ENCODE measurements around the gene CASZ1. TPM values are rescaled to one million over a fixed set of nuclear protein-coding genes. Genes with fewer than 3 reads are reported as not detected.

CASZ1 gene
- total RNA-seq, 4 donors from 2014 or later = 106 to 229 (median 160) TPM

DNA sequence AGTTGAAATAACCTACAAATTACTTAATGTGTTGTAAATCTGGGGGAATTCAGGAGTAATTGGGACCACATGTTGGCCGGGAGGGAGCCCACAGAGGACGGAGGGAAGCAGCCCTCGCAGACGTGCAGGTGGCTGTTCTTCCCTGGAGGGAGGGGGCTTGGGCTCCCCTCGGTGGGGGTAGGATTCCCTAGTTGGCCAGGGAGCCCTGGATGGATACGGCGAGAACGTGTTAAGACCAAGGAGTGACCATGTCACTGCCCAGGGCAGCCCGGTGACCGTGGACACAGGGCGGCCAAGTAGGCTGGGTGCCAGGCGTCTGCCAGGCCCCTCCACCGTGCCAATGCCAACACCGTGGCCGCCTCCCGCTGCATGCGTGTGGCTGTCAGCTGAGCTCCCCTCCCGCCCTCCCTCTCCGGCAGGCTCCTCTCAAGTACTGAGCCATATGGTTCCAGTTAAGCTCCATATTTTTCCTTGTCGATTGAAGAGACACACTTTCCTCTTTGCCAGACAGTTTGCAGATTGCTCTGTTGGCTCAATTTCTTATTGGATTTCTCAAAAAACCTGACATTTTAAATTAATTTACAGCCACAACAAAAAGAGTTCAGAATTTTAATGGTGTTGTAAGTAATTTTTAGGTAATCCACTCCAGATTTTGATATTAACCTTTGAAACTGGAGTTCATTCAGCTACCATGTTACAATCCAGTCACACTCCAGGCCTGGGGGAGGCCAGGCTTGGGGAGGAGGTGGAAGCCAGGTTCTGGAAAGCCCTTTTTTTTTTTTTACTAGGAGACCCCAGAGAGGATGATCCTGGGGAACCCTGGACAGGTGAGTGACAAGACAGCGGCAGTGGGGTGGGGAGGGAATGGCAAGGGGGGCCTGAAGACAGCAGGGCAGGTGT lies 71.2 kb downstream of the CASZ1 start:
- 55% methylated on average over 21 of the region's 21 CpGs for WGBS
- TF ChIP-seq POLR2AphosphoS5 (IDR thresholded peaks at IDR 0.05) (no peak), CTCF (IDR thresholded peaks at IDR 0.05) (no peak), EP300 (IDR thresholded peaks at IDR 0.05) (no peak), POLR2A (IDR thresholded peaks at IDR 0.05) (no peak)
- peak overlapping the region; percentile 68 for H3K27ac ChIP-seq
- peaks cover 71% of the 10 kb centered on the region for H3K4me1 ChIP-seq
- peaks cover 12% of the 10 kb centered on the region for H3K27me3 ChIP-seq
- H3K9me3 ChIP-seq = no peaks in the 10 kb centered on the region
- no peak for DNase-seq (ENCODE audit: low spot score in 2 of 2)
- no peaks in the 10 kb centered on the region for H3K36me3 ChIP-seq
- no peak overlapping the region for H3K4me3 ChIP-seq

DNA sequence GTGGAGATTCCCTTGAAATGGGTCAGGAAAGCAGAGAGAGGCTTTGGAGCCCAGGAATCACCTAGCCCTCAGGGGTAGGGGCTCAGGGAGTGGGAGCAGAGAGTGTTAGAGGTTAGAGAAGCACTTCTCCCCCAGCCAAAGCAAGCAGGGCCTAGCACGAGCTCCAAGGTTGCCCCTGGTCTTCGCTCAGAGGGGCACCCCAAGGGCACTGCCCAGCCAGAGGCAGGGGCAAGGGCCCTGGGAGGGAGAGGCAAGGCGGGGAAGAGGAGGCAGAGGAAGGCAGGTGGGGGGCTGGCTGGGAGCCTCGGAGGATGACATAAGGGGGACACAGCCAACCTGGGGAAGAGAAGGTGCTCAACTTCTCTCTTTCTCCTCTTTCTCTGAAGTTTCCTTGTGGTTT lies 71.9 kb downstream of the CASZ1 start:
- TF ChIP-seq CTCF (IDR thresholded peaks at IDR 0.05) = no peak
- TF ChIP-seq EP300 (IDR thresholded peaks at IDR 0.05) = no peak
- no peak for TF ChIP-seq POLR2AphosphoS5 (IDR thresholded peaks at IDR 0.05)
- TF ChIP-seq POLR2A (IDR thresholded peaks at IDR 0.05) = no peak
- Histone ChIP-seq H3K36me3 (no peaks in the 10 kb centered on the region), H3K27me3 (peaks cover 13% of the 10 kb centered on the region), H3K4me3 (no peak overlapping the region), H3K4me1 (peaks cover 71% of the 10 kb centered on the region), H3K27ac (peak overlapping the region; percentile 68), H3K9me3 (no peaks in the 10 kb centered on the region)
- 61% methylated on average over 4 of the region's 4 CpGs for WGBS
- no peak for DNase-seq (ENCODE audit: low spot score in 2 of 2)

DNA sequence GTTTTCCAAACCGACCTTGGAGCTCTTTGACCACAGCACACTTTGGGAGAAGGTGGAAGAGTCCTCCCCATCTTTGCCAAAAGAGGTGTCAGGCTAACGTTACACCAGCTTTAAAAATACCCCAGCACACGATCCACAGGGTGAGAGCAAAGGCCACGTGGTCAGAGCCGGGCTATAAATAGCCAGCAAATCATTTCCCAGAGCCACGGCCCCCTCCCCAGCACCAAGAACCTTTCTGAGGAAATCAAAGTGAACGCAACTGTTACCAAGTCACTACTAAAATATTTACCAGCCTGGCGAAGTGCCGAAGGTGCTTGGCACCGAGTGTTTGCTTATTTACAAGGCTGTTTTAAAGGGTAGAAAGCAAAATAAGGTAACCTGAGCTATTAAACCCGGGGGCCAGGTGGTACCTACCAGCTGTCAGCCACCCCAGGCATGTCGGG lies 72.4 kb downstream of the CASZ1 start:
- no peak for TF ChIP-seq POLR2A (IDR thresholded peaks at IDR 0.05)
- TF ChIP-seq EP300 (IDR thresholded peaks at IDR 0.05) = no peak
- no peak for TF ChIP-seq CTCF (IDR thresholded peaks at IDR 0.05)
- no peak for TF ChIP-seq POLR2AphosphoS5 (IDR thresholded peaks at IDR 0.05)
- Histone ChIP-seq H3K36me3 (no peaks in the 10 kb centered on the region), H3K27me3 (peaks cover 12% of the 10 kb centered on the region), H3K9me3 (no peaks in the 10 kb centered on the region), H3K4me1 (peaks cover 71% of the 10 kb centered on the region), H3K27ac (peak overlapping the region; percentile 68), H3K4me3 (no peak overlapping the region)
- WGBS = 40% methylated on average over 11 of the region's 12 CpGs
- DNase-seq (ENCODE audit: low spot score in 2 of 2) = no peak

GRCh38 chr1:10723317-10723716 lies 73.1 kb downstream of the CASZ1 start:
- WGBS = 70% methylated on average over 4 of the region's 4 CpGs
- no peaks in the 10 kb centered on the region for H3K36me3 ChIP-seq
- H3K27ac ChIP-seq = peak overlapping the region; percentile 68
- peaks cover 7% of the 10 kb centered on the region for H3K27me3 ChIP-seq
- H3K4me3 ChIP-seq = no peak overlapping the region
- no peaks in the 10 kb centered on the region for H3K9me3 ChIP-seq
- peaks cover 71% of the 10 kb centered on the region for H3K4me1 ChIP-seq
- no peak for DNase-seq (ENCODE audit: low spot score in 2 of 2)
- TF ChIP-seq CTCF (IDR thresholded peaks at IDR 0.05) (no peak), EP300 (IDR thresholded peaks at IDR 0.05) (no peak), POLR2A (IDR thresholded peaks at IDR 0.05) (no peak), POLR2AphosphoS5 (IDR thresholded peaks at IDR 0.05) (no peak)

- no peak for DNase-seq (ENCODE audit: low spot score in 2 of 2)
- Histone ChIP-seq H3K9me3 (no peaks in the 10 kb centered on the region), H3K4me1 (peaks cover 69% of the 10 kb centered on the region), H3K27me3 (peaks cover 9% of the 10 kb centered on the region), H3K27ac (peak overlapping the region; percentile 68), H3K4me3 (no peak overlapping the region), H3K36me3 (no peaks in the 10 kb centered on the region)
- TF ChIP-seq POLR2A (IDR thresholded peaks at IDR 0.05) = no peak
- TF ChIP-seq POLR2AphosphoS5 (IDR thresholded peaks at IDR 0.05) = peak in 1 of 3 donors; percentile 19
- 35% methylated on average over 14 of the region's 16 CpGs for WGBS
These were observed 73.6 kb downstream of the CASZ1 start for GRCh38 chr1:10722803-10723202.
